Stimulated activated CD4-positive, alpha-beta T cell treated with anti-CD3 and anti-CD28 coated beads, Interleukin-1b, Interleukin-23, amount 100 ng/mL, for 48 hours (primary cell): ENCODE data around the gene C19orf12.

Source experiments
- DNase-seq: peaks from one replicate; pipeline ENCODE4 v3.0.0-alpha.2; 2020

C19orf12 gene

DNA sequence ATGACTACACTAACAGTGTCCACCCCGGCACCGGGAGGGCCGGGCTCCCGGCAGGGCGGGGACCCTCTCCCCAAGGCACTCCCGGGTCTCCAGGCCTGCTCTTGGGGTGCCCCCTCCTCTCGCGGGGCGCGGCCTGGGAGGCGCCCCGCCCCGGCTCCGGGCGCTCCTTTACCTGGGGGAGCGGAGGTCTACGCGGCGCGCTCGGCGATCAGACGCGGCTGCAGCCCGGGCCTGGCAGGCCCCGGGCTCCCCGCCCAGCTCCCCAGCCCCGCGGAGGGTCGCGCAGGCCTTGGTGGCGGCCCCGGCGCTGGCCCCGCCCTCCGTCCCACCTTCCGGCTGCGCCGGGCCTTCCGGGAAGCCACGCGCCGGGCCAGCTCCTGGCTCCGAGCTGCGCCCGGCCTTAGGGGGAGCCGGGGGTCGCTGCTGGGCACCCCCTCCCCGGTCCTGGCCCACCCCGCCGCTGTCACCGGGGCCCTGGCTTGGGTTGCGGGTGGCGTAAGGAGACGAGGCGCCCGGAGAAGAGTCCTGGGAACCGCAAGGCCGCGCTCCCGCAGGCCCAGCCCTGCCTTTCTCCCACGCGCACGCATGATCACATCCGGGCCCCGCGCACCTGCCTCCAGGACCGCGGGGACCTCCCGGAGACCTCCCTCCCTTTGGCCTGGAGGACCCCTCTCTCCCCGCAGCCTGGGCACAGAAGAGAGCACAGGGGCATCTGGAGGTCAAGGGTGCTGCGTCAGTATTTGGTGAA, at the start of gene C19orf12:
Gene C19orf12 (minus strand): TSS at position 309 of the 748 bp plus-strand sequence. CDS start 6,848 bp downstream, outside the sequence.
- DNase-seq, result peak; percentile 65

DNA sequence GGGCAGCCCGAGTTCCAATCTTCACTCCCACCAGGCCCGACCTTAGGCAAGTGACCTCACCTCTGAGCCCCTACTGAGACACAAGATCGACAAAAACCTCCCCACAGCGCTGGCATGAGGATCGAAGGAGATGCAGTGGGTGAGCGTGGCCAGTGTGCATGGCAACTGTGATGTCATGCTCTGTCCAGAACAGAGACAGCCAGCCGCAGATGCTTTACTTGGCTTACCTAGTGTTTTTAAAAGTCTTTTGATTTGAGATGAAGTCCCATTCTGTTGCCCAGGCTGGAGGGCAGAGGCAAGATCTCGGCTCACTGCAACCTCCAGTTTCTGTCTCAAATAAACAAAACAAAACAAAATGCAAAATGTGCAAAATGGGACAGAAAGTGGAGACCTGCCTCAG, 49.3 kb upstream of the C19orf12 start:
- no peak for DNase-seq

DNA sequence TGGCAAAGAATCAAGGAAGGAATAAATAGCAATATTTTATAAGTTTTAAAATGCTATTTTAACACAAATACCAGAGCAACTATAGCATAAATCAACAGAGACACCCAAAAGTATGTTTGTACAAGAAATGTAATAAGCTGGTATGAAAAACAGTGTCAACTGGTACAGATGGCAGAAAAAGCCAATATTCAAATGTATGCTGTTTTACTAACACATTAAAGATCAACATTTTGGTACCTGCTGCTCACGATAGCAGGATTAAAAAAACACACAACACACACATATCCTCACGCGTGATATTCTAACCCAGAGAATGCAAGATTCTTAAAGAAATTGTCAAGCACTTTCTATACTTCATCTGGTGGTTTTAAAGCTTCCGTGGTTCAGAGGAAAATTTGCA, 48.1 kb upstream of the C19orf12 start:
- DNase-seq, result no peak

DNA sequence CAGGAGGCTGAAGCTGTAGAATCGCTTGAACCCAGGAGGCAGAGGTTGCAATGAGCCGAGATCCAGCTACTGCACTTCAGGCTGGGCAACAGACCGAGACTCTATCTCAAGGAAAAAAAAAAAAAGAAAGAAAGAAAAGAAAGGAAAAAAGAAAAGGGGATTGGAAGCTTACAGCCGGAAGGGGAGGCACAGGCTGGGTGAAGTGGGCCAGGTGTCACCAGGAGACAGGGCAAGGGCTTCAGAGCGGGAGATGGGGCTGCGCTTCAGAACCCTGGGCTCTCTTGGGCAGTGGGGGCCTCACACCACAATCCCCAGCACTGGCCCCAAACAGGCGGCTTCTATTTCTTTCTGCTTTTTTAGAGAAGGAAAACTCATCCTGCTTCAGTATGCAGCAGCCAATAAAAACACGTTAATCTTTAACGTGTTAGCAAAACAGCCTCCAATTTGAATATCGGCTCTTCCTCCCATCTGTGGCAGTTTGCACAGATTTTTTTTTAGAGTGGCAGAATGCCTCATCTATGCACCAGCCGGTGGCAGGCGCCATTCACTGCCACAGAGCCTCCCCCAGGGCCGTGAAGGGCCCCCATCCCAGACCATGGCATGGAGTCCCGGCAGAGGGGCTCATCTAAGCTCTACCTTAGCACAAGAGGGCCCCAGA, 46.6 kb upstream of the C19orf12 start:
- no peak for DNase-seq

DNA sequence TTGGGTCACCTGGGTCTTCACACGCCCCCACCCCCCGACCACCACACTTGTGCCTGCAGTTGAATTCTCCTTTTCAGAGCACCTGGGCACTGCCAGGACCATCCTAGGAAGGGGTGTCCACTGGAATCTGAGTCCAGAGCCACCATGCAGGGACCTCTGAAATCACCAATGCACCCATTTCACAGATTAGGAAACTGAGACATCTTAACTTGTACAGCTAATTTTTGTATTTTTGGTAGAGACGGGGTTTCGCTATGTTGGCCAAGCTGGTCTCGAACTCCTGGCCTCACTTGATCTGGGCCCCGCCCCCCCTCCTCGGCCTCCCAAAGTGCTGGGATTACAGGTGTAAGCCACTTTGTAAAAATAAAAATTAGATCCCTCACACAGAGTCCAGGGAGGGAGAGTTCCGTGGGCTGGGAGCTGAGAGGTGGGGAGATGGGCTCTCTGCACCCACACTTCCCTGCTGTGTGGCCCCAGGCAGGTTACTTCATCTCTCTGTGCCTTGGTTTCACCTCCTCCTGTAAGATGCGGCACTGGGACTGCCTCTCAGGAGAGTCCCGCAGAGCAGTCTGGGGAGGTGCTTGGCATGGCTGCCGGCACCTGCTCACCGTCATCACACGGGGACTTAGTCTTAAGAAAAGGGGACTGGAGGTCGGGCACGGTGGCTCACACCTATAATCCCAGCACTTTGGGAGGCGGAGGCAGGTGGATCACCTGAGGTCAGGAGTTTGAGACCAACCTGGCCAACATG, 45.9 kb upstream of the C19orf12 start:
- no peak for DNase-seq

DNA sequence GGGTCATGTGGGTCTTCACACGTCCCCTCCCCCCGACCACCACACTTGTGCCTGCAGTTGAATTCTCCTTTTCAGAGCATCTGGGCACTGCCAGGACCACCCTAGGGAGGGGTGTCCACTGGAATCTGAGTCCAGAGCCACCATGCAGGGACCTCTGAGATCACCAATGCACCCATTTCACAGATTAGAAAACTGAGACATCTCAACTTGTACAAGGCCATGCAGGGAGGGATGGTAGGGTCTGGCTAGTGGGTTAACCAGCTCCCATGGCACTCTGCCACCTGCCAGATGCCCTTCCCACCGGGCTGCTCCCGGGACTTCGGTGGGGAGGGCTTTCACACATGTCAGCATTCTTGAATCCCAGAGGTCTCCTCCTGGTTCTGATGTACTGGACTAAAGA, 44.3 kb upstream of the C19orf12 start:
- no peak for DNase-seq

DNA sequence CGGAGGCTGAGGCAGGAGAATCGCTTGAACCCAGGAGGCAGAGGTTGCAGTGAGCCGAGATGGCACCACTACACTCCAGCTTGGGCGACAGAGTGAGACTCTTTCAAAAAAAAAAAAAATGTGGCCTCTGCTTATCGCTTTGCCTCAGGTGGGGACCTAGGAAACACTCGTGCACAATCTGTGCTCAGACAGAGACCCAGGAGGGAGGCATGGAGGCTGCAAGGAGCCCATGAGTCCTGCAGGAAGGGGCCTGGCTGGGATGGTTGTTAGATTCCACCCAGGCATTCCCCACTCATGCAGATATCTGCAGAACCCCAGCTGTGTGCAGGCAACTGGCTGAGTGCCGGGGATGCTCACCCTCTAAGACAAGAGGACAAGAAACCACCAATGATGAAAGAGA, 43.8 kb upstream of the C19orf12 start:
- DNase-seq, result no peak

DNA sequence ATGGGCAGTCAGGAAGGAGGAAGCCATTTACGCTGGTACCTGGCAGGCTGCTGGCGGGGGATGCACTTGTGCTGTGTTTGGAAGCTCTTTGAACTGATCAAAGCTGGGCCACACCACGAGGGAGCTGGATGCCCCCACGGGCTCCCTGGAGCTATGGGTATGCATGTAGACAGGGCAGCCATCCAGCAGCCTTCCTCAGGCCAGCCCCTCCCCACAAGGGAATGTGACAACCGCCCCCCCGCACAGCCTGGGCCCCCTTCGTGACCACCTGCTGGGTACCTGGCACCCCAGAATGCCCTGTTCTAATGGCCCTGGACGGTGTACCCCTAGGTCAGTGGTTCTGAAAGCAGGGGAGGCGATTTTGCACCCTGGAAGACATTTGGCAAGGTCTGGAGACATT, 42.5 kb upstream of the C19orf12 start:
- DNase-seq, result no peak

DNA sequence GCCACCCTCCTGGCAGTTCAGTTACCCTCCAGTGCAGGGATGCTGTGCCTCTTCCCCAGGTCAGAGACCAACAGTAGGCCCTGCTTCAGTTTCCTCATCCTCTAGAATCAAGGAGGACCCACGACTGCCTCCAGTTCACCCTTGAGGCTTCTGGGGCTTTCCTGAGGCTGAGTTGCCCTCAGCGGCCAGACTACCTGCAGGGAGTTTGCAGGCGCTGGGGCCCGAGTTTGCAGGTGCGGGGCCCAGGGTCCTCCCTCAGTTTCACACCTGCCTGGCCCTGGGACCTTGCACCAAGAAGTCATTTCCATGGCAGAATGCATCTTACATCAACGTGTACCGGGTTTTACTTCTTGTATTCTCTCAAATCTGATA, 38.9 kb upstream of the C19orf12 start:
- no peak for DNase-seq

DNA sequence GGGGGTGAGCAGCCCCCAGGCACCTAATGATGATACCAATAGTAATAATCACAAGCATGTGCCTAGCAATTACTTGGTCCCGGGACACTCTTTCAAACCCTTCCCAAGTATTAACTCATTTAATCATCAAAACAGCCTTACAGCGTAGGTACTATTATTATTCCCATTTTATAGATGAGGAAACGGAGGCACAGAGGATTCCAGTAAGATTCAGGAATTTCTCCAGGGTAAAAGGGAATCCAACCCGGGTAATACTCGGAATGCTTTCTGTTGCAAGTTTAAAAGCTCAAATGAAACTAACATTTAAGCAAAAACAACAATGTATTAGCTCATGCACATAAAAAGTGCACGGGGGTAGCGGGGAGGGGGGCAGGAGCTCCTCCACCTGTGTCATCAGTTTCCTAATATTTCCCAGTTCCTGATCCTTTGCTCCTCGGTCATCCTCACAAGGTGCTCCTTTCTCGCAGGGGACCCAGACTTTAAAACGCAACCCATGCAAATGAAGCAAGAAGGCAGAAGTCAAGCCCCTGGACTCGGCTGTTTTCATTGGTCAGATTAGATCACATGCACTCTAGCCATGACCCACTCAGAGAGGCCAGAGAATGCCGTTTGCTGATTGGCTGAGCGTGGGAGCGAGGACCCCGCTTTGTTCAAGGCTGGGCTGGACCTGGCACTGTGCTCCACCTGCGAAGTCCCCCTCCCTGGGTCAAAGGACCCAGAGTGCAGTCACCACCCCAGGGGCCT, 38.3 kb upstream of the C19orf12 start:
- DNase-seq, result no peak

DNA sequence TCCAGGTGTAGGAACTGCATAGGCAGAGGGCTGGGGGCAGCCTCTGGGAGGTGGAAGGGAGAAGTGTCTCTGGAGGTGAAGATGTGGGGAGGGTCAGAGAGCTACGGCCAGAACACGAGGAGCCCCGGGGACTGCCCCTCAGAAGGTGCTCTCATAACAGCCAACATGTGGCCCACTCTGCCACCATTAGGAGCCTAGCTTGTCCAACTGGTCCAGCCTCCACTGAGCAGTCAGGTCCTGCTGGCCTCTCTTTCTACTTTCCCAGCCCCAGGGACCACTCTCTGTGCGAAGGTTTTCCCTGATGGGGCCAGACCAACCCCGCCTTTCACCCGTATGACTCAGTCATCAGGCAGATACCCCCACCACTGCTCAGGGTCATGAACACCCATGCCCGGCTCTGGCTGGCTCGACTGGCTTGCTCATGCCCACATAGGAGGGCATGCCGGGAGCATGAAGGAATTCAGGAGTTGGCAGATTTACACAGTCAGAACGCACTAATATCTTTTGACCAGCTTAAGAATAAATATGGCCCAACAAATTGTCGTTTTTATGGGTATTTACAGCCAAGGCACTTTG, 37.5 kb upstream of the C19orf12 start:
- no peak for DNase-seq

DNA sequence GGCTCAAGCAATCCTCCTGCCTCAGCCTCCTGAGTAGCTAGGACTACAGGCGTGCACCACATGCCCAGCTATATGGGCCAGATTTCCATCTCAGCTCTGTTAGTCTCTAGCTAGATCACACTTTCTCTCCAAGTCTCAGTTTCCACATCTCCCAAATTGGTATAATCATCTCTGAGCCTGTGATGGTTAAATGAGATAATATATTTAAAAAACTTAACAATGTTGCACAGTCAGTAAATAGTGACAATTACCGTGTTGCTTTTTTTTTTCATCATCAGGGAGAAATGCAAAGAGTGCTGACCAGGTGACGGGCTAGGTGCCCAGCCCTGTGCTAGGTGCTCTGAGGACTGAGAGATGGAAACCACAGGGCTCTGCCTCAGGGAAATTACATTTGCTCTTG, 36.9 kb upstream of the C19orf12 start:
- no peak for DNase-seq

DNA sequence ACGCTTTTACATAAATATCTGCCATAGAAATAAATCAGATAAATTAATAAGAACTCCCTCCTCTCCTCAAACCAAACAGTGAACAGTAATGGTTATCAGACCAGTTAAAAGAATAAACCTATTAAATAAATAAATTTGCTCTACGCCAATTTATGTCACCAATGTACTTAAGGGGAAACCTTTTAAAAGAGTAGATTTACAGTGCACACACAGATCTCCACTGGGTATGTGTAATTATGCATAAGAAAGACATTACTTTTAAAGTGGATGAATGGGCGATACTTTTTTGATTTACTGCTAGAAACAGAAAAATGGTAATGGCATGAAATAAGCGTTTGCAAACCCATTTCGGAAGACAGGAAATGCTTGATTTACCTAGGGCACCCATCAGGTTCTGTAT, 34.9 kb upstream of the C19orf12 start:
- no peak for DNase-seq

DNA sequence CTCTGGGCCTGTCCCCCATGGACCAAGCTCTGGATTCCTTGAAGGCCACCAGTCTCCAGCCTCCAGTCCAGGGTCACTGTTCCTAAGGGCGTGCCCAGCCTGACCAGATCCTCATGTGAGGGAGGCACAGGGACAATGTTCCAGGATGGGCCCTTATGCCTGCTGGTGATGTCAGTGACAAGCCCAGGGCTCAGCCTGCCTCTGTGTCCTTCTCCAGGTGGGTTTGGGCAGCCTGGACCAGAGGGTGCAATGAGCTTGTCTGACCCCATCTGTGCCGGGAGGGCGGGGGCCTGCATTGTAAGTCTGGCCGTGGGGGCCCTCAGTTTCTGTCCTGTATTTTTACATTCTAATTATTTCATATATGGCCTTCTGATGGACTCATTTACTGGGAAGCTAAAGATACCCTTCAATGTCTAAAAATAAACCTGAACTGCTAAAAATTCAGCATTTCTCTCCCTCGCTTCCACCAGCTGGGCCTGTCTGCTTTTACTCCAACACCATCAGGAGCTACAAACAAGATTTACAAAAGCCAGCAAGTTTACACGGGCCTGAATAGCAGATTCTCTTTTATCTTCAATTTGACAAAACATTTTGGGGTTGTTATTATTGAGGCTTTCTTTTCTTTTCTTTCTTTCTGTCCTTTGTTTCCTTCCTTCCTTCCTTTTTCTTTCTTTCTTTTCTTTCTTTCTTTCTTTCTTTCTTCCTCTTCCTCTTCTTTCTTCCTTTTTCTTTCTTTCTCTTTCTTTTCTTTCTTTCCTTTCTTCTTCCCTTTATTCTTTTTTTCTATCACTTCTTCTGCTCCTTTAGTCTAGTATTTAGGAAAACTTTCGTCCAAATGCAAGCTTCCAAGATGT, 34.2 kb upstream of the C19orf12 start:
- DNase-seq, result no peak

DNA sequence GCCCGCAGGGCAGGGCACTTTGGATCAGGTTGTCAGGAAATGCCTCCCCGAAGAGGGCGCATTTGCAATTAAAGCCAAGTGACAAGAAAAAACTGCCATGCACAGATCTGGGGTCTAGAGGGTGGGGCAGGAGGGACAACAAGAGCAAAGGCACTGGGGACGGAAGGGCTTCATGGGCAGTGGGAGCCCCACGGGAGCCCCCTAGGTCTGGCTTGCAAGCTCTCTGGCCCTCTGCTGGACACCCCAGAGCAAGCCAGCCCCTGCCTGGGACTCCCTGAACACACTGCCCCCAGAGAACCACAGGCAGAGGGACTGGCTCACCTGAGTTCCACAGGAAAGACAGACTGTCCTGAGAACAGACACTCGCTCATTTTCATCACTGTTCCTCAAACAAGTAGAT, 30.2 kb upstream of the C19orf12 start:
- no peak for DNase-seq

DNA sequence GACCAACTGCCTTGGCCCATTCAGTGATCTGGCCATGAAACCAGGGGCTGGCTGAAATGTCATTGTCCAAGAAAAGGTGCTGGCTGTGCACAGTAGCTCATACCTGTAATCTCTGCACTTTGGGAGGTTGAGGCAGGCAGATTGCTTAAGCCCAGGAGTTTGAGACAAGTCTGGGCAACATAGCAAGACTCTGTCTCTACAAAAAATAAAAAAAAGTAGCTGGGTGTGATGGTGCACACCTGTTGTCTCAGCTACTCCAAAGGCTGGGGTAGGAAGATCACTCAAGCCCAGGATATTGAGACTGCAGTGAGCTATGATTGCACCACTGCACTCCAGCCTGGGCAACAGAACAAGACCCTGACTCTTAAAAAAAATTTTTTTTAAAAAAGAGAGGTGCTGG, 28.6 kb upstream of the C19orf12 start:
- DNase-seq, result no peak

DNA sequence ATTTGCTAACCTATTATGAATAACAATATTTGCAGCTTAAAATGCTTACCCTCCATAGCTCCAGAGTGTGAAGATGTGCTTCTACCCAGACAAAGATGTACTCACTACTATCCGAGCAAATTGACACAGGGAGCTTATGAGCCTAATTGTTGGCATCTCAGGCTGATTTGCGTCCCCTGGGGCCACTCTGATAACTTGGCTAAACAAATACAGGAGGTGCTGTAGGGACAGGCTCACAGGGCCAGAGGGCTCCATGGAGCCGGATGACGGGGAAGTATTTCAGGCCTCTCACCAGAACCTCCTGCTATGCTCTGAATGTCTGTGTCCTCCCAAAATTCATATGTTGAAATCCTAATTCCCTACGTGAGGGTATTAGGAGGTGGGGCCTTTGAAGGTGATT, 26.7 kb upstream of the C19orf12 start:
- no peak for DNase-seq

DNA sequence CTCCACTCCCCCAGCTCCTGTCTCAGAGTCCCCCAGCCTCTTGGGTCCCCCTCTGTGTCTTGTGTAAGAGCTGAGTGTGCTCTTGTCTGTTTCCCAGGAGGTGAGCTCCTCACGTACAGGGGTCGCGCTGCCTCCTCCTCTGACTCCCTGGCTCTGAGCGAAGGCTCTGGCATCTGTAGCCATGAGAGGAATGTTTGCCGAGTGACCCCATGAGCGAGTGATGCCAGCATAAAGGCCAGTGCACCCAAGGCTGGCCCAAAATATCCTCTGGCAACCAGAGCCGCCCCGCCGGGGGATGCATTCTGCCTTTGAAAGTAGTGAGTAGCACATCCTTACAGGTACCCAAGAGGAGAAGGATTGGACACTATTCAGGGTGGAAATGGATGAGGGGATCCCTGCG, 26.2 kb upstream of the C19orf12 start:
- no peak for DNase-seq

DNA sequence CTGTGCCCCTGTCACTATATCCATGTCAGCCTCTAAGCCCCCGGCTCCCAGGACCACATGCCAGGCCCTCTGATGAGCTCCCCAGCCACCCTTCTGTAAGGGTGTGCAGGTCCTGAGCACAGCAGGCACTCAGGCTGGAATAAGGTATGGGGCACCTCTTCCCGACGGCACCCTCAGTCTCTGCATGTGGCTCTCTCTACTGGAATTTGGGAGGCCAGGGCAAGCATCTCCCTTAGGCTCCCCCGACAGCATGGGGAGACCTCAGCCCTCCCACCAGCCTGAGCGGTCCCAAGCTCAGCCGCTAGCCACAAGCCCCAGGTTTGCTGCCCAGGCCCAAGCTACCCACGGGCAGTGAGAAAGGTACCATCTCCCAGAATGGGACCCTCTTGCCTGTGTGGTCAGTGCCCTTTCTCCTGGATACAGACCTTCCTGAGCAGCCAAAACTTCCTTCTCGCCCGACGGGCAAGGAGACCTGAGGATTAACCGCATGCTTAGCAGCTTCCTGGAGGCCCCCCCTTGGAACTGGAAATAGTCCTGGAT, 22.5 kb upstream of the C19orf12 start:
- no peak for DNase-seq

DNA sequence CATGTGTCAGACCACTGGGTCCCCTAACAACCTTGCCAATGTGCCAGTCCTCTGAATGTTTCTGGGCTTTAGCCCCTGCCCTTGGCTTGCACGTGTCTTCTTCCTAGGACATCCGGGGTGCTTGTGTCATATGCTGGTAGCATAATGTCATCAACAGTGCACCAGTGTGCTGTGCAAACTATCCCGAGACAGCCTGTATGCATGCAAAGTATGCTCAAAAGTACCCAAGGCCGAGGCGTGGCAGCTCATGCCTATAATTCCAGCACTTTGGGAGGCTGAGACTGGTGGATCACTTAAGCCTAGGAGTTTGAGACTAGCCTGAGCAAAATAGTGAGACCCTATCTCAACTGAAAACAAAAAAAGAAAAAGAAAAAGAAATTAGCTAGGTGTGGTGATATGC, 20.8 kb upstream of the C19orf12 start:
- DNase-seq, result no peak

DNA sequence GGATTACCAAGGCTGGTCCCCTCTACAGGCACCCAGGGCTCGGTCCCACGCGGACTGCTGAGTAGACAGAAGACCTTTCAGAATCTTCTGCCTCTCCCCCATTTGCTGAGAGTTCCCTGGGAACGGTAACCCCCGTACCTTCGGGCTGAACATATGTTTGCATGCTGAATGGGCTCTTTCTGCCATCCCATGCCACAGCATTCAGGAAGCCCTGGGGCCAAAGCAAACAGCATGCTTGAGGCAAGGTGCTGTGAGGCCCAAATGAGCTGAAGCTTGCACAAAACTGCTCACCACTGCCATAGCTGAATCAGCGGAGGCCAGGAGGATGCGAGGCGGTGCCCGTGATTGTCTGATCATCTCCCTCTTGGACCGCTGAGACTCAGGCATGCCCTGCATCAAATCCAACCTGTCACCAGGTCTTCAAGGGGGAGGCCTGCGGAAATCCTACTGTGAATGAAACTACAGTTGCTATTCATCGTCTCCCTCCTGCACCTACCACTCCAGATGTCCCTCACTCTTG, 16.3 kb upstream of the C19orf12 start:
- no peak for DNase-seq

DNA sequence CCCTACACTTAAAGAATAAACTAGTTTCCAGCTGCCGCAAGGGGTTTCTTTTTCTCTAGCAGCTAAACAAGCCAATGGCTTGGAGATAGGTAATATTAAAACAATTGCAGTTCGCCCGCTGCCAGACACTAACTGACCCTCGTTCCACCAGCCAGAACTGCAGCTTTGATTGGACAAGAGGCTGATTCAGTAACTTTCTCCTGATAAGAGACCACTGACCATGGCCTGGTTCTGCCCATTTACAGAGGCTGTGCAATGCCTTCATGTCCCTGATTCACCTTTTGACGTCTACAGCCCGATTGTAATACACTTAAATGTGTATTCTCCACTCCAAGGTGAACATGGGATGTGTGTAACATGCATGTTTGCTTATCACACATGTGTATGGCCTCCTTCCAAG, 12.8 kb upstream of the C19orf12 start:
- no peak for DNase-seq
